ENCODE results near the gene CPSF6. TPM values are rescaled to one million over a fixed set of nuclear protein-coding genes. Genes with fewer than 3 reads are reported as not detected.

CPSF6 gene
- total RNA-seq, 2 experiments from 2014 or later, result 94.1 to 98.9 TPM

GRCh38 chr12:69284131-69284530 lies 44.8 kb downstream of the CPSF6 start:
- intact Hi-C loops (cut with micrococcal nuclease), result no loop called here
- Mint-ChIP-seq H3K4me3 (peak overlapping the region; percentile 25), H3K27me3 (peaks cover 8% of the 10 kb centered on the region), H3K4me1 (ENCODE audit: low read depth) (peaks cover 16% of the 10 kb centered on the region), H3K27ac (no peak overlapping the region), H3K9me3 (no peaks in the 10 kb centered on the region), H3K36me3 (ENCODE audit: low read depth) (no peaks in the 10 kb centered on the region)
- no peak for TF ChIP-seq CTCF (IDR thresholded peaks at IDR 0.05)
- ChIA-PET CTCF (interaction anchor here (1.7 kb wide), 1 partner anchor 158 kb away, joined by 4 read pairs; no protein-coding TSS in a partner anchor), POLR2A (no interaction called here)
- DNase-seq, result peak; percentile 47
- ATAC-seq, result peak; percentile 56

- H3K36me3 Mint-ChIP-seq (ENCODE audit: low read depth), result no peaks in the 10 kb centered on the region
- TF ChIP-seq CTCF (IDR thresholded peaks at IDR 0.05), result no peak
- H3K9me3 Mint-ChIP-seq, result no peaks in the 10 kb centered on the region
- H3K27ac Mint-ChIP-seq, result no peak overlapping the region
- intact Hi-C loops (cut with micrococcal nuclease), result no loop called here
- peaks cover 20% of the 10 kb centered on the region for H3K27me3 Mint-ChIP-seq
- DNase-seq (no peak), ATAC-seq (no peak)
- ChIA-PET POLR2A (no interaction called here), CTCF (no interaction called here)
- H3K4me1 Mint-ChIP-seq (ENCODE audit: low read depth), result peaks cover 21% of the 10 kb centered on the region
- H3K4me3 Mint-ChIP-seq, result no peak overlapping the region
Observed at GRCh38 chr12:69287556-69287955, 48.2 kb downstream of the CPSF6 start.

- ChIA-PET POLR2A (interaction anchor here (0.5 to 1.4 kb wide), 3 partner anchors 80 to 299 kb away, joined by 3 read pairs; no protein-coding TSS in a partner anchor), CTCF (interaction anchor here (0.5 to 3.2 kb wide), 40 partner anchors 9 to 399 kb away, joined by 3 to 16 read pairs (median 4); partner anchors contain the start of genes CCT2 and LYZ)
- H3K4me1 Mint-ChIP-seq (ENCODE audit: low read depth), result peaks cover 5% of the 10 kb centered on the region
- TF ChIP-seq CTCF (IDR thresholded peaks at IDR 0.05), result peak; percentile 97
- no peaks in the 10 kb centered on the region for H3K9me3 Mint-ChIP-seq
- H3K27ac Mint-ChIP-seq, result no peak overlapping the region
- intact Hi-C loops (cut with micrococcal nuclease), result loop anchor here (5.0 kb wide), 1 partner anchor 347 kb away; no protein-coding TSS in a partner anchor
- H3K36me3 Mint-ChIP-seq (ENCODE audit: low read depth), result no peaks in the 10 kb centered on the region
- peak; percentile 91 for DNase-seq
- H3K4me3 Mint-ChIP-seq, result no peak overlapping the region
- H3K27me3 Mint-ChIP-seq, result peaks cover 24% of the 10 kb centered on the region
- peak; percentile 100 for ATAC-seq
Observed at GRCh38 chr12:69290545-69291277, 51.3 kb downstream of the CPSF6 start.

- no peaks in the 10 kb centered on the region for H3K36me3 Mint-ChIP-seq (ENCODE audit: low read depth)
- TF ChIP-seq CTCF (IDR thresholded peaks at IDR 0.05), result peak; percentile 59
- H3K27me3 Mint-ChIP-seq, result peaks cover 26% of the 10 kb centered on the region
- ChIA-PET CTCF (interaction anchor here (0.6 to 3.2 kb wide), 37 partner anchors 8 to 398 kb away, joined by 3 to 16 read pairs (median 4); partner anchors contain the start of genes CCT2 and LYZ), POLR2A (interaction anchor here (0.5 to 1.4 kb wide), 2 partner anchors 279 to 298 kb away, joined by 3 read pairs; no protein-coding TSS in a partner anchor)
- peaks cover 5% of the 10 kb centered on the region for H3K4me1 Mint-ChIP-seq (ENCODE audit: low read depth)
- intact Hi-C loops (cut with micrococcal nuclease), result loop anchor here (5.0 kb wide), 1 partner anchor 346 kb away; no protein-coding TSS in a partner anchor
- no peak for ATAC-seq
- DNase-seq, result no peak
- H3K4me3 Mint-ChIP-seq, result no peak overlapping the region
- H3K9me3 Mint-ChIP-seq, result no peaks in the 10 kb centered on the region
- H3K27ac Mint-ChIP-seq, result no peak overlapping the region
Observed at GRCh38 chr12:69291278-69291593, 51.9 kb downstream of the CPSF6 start.

GRCh38 chr12:69298133-69298532 lies 58.8 kb downstream of the CPSF6 start:
- H3K4me1 Mint-ChIP-seq (ENCODE audit: low read depth), result no peaks in the 10 kb centered on the region
- TF ChIP-seq CTCF (IDR thresholded peaks at IDR 0.05), result no peak
- DNase-seq (no peak), ATAC-seq (no peak)
- ChIA-PET CTCF (no interaction called here), POLR2A (no interaction called here)
- H3K4me3 Mint-ChIP-seq, result no peak overlapping the region
- intact Hi-C loops (cut with micrococcal nuclease), result no loop called here
- H3K27ac Mint-ChIP-seq, result no peak overlapping the region
- peaks cover 2% of the 10 kb centered on the region for H3K9me3 Mint-ChIP-seq
- H3K36me3 Mint-ChIP-seq (ENCODE audit: low read depth), result no peaks in the 10 kb centered on the region
- peaks cover 10% of the 10 kb centered on the region for H3K27me3 Mint-ChIP-seq
